HCT116 (cell line): ENCODE measurements around the gene LILRB3.

Experiments used
- CBX3 ChIP-seq: IDR thresholded peaks from 2 replicates; pipeline ENCODE4 v1.6.1; 2012; ENCODE audit warnings: low read depth
- CTCF ChIP-seq, 3 experiments: fragments of 200-600 bp in 1 of 3; sonication (generic) in 1 of 3; IDR thresholded peaks in 2 of 3; conservative IDR thresholded peaks in 1 of 3; 2 replicates each; pipeline ENCODE4 v1.5.1; 2012 to 2017; ENCODE audit warnings: low read depth in 2 of 3, low read length in 2 of 3, antibody characterized with exemption in 1 of 3, borderline replicate concordance in 1 of 3, control low read depth in 1 of 3, mild to moderate bottlenecking in 1 of 3, mixed read lengths in 1 of 3, mixed run types in 1 of 3, moderate library complexity in 1 of 3; ENCODE audit not compliant: insufficient read depth in 1 of 3
- EGR1 ChIP-seq: IDR thresholded peaks from 2 replicates; pipeline ENCODE4 v1.6.1; 2012; ENCODE audit warnings: low read depth
- ELF1 ChIP-seq: IDR thresholded peaks from 2 replicates; pipeline ENCODE4 v1.6.1; 2012; ENCODE audit warnings: low read depth, borderline replicate concordance
- EZH2phosphoT487 ChIP-seq: fragments of 200-600 bp; IDR thresholded peaks from 2 replicates; pipeline ENCODE4 v1.6.1; 2018; ENCODE audit warnings: antibody characterized with exemption, borderline replicate concordance
- FOSL1 ChIP-seq: IDR thresholded peaks from 2 replicates; pipeline ENCODE4 v1.6.1; 2012; ENCODE audit warnings: low read depth
- MAX ChIP-seq: IDR thresholded peaks from 2 replicates; pipeline ENCODE4 v1.6.1; 2012
- POLR2A ChIP-seq: IDR thresholded peaks from 2 replicates; pipeline ENCODE4 v1.7.0; 2011; ENCODE audit warnings: borderline replicate concordance; ENCODE audit not compliant: insufficient read depth, insufficient read length; ENCODE audit errors: extremely low read depth
- RAD21 ChIP-seq: IDR thresholded peaks from 2 replicates; pipeline ENCODE4 v1.6.1; 2012; ENCODE audit warnings: low read depth, mild to moderate bottlenecking
- SP1 ChIP-seq: IDR thresholded peaks from 2 replicates; pipeline ENCODE4 v1.6.1; 2012; ENCODE audit warnings: low read depth
- ZNF274 ChIP-seq: fragments of 200-500 bp; sonication (Bioruptor generic); IDR thresholded peaks from 2 replicates; pipeline ENCODE4 v1.6.1; 2014; ENCODE audit warnings: mild to moderate bottlenecking, low read depth, low read length, inconsistent platforms

- TF ChIP-seq SP1, result no peak
- no peak for TF ChIP-seq CTCF (IDR thresholded peaks at IDR 0.05 in 2 of 3, conservative IDR thresholded peaks at IDR 0.05 in 1 of 3; ENCODE audit: borderline replicate concordance in 1 of 3, insufficient read depth in 1 of 3, low read depth in 2 of 3, low read length in 2 of 3)
- TF ChIP-seq ZNF274, result no peak
- TF ChIP-seq POLR2A, result no peak
- TF ChIP-seq ELF1, result no peak
- TF ChIP-seq FOSL1, result no peak
- TF ChIP-seq EGR1, result no peak
- TF ChIP-seq MAX, result no peak
- no peak for TF ChIP-seq CBX3
- no peak for TF ChIP-seq RAD21
- TF ChIP-seq EZH2phosphoT487, result no peak
These were observed 30.8 kb upstream of the LILRB3 start for GRCh38 chr19:54253331-54254194.
